Midbrain (tissue), 1 donor: ENCODE data around the gene NUS1.
"Not testable (repeated sequence)": the region's sequence is repeated elsewhere in the genome, so short reads cannot be mapped to it uniquely, and the experiment has no call there.

Experiments
- DNase-seq: peaks from one replicate; lab custom pipeline; 2025; lab: John Stamatoyannopoulos, UW

Gene NUS1

GRCh38 chr6:117718895-117719294 lies 43.6 kb downstream of the NUS1 start:
- no peak for DNase-seq

DNA sequence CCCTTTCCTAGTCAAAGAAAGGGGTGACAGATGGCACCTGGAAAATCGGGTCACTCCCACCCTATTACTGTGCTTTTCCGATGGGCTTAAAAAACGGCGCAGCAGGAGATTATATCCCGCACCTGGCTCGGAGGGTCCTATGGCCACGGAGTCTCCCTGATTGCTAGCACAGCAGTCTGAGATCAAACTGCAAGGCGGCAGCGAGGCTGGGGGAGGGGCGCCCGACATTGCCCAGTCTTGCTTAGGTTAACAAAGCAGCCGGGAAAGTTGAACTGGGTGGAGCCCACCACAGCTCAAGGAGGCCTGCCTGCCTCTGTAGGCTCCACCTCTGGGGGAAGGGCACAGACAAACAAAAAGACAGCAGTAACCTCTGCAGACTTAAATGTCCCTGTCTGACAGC lies 46.3 kb downstream of the NUS1 start:
- not testable (repeated sequence) for DNase-seq

DNA sequence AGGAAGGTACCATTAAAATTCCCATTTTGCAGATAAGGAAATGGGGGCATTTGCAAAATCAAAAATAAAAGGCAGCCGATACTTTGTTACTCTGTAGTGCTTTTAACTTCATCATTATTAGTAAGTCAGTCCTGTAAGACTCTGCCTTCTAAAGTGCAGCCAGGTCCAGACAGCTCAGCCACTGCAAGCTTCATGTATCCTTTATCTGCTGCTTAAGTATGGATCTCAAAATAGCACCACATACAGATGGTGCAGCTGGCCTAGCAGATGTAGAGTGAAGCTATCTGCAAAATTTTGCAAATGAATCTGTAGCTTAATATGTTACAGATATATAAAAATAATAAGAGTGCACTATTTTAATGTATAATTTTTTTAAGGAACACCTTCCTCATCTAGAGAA lies 53.4 kb downstream of the NUS1 start:
- DNase-seq: no peak

DNA sequence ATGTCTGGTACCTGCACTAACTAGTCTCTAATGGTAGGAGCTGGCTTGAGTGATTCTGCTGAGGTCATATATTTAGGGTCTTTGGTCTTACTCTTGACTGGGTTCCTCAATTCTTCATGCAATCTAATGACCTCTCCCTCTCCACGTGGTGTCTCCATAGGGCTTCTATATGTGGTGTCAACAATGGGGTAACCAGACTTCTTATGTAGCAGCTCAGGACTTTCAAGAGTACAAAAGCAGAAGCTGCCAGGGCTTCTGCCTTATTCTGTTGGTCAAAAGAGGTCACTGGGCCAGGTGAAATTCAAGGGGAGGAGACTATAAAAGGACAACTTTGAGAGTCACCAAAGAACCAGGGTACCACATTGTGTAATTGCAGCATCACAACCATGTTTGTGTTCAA lies 54.3 kb downstream of the NUS1 start:
- no peak for DNase-seq

- DNase-seq: no peak
Observed at GRCh38 chr6:117733341-117733740, 58.1 kb downstream of the NUS1 start.

DNA sequence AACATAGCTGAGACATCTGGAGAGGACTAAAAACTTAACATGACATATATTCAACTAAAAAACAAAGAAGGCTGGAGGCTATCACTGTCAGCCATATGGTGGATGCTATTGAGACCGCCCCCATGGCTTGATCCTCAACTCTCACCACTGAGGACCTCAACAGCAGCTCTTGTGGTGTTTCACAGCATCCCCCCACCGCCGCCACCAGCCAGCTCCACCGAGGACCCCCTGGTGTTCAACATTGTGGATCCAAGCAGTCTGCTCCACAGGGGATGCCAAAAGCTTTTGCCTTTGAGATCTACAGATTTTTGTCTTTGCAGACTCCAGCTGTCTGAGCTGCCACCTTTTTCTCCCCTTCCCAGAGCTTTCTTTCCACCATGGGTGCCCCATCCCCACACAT lies 64.6 kb downstream of the NUS1 start:
- no peak for DNase-seq

DNA sequence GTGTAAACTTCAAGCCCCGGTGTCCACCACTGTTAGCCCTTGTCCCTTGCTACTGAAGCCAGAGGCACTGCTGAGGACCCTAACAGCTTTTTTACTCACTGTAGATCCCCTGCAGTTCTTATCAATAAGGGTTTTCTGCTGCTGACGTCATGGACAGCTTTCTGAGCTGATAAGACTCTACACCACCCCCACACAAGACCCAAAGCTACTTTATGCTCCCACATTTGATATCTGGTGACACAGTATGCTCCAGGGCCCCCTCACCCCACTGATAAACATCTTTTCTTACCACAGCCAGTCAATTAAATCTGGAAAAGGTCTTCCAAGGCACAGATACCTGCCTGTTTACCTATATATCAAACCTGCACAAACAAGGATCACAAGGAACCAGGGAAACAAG lies 65.3 kb downstream of the NUS1 start:
- no peak for DNase-seq

- DNase-seq: not testable (repeated sequence)
Observed at GRCh38 chr6:117750675-117751074, 75.4 kb downstream of the NUS1 start.
